IMR-90 (cell line): ENCODE data around the gene COL4A2. TPM values are rescaled to one million over a fixed set of nuclear protein-coding genes. Genes with fewer than 3 reads are reported as not detected.

ENCODE experiments used
- ATAC-seq: fragments of 200-7000 bp; cut with Tn5 transposase; 2 replicates; pipeline ENCODE4 v1.9.1; 2020; ENCODE audit warnings: low read depth, mild to moderate bottlenecking, moderate library complexity
- BruUV-seq: library from RNA; stranded (reverse); fragments of 400-500 nt; replicated peaks from 2 replicates; lab custom pipeline; 2021; lab: Mats Ljungman, UMichigan
- CTCF ChIA-PET: fragments of 300-600 bp; formaldehyde crosslinking; extraction: SDS; loops from one replicate; lab custom pipeline; 2021; ENCODE audit warnings: antibody characterized with exemption; lab: Yijun Ruan, JAX
- POLR2A ChIA-PET: fragments of 300-600 bp; sonication (Branson Sonifier 250); formaldehyde crosslinking; loops from one replicate; lab custom pipeline; 2022; ENCODE audit warnings: antibody characterized with exemption; ENCODE audit not compliant: unreplicated experiment; lab: Charles Lee
- DNase-seq: peaks from one replicate; pipeline ENCODE4 v3.0.0; 2013
- H2AFZ ChIP-seq: replicated peaks from 2 replicates; pipeline ENCODE3; 2013; ENCODE audit warnings: low read length, mild to moderate bottlenecking; ENCODE audit not compliant: poor library complexity
- H2AK5ac ChIP-seq: 2 replicates; pipeline ENCODE4 v1.6.1; 2013; ENCODE audit warnings: low read depth, low read length, inconsistent platforms
- H2AK9ac ChIP-seq: replicated peaks from 2 replicates; pipeline ENCODE3; 2013; ENCODE audit warnings: mild to moderate bottlenecking, low read depth, low read length, moderate library complexity; ENCODE audit not compliant: poor library complexity
- H2BK120ac ChIP-seq: 2 replicates; pipeline ENCODE4 v1.6.1; 2013; ENCODE audit warnings: low read depth, low read length, inconsistent platforms
- H2BK15ac ChIP-seq: 3 replicates; pipeline ENCODE4 v1.6.1; 2013; ENCODE audit warnings: low read depth, low read length, inconsistent platforms
- H2BK20ac ChIP-seq: 2 replicates; pipeline ENCODE4 v1.6.1; 2013; ENCODE audit warnings: low read depth, mild to moderate bottlenecking, inconsistent platforms, low read length, moderate library complexity
- H2BK5ac ChIP-seq: 2 replicates; pipeline ENCODE4 v1.6.1; 2013; ENCODE audit warnings: mild to moderate bottlenecking, low read depth, low read length, inconsistent platforms; ENCODE audit not compliant: poor library complexity, severe bottlenecking
- H3K14ac ChIP-seq: replicated peaks from 2 replicates; pipeline ENCODE4 v1.6.1; 2013; ENCODE audit warnings: low read depth, low read length, inconsistent platforms
- H3K18ac ChIP-seq: 2 replicates; pipeline ENCODE4 v1.6.1; 2013; ENCODE audit warnings: low read depth, low read length, control low read depth
- H3K23ac ChIP-seq: 2 replicates; pipeline ENCODE4 v1.6.1; 2013; ENCODE audit warnings: low read depth, low read length, inconsistent platforms
- H3K27ac ChIP-seq: 2 replicates; pipeline ENCODE4 v1.5.1; 2013; ENCODE audit warnings: mild to moderate bottlenecking, control low read depth, low read length; ENCODE audit not compliant: insufficient read depth
- H3K27me3 ChIP-seq: 2 replicates; pipeline ENCODE4 v1.6.1; 2013; ENCODE audit warnings: low read length; ENCODE audit not compliant: control insufficient read depth, insufficient read depth
- H3K36me3 ChIP-seq: 2 replicates; pipeline ENCODE4 v1.6.1; 2013; ENCODE audit warnings: low read length, mixed read lengths; ENCODE audit not compliant: control insufficient read depth, insufficient read depth
- H3K4ac ChIP-seq: 2 replicates; pipeline ENCODE4 v1.6.1; 2013; ENCODE audit warnings: low read depth, low read length, inconsistent platforms
- H3K4me1 ChIP-seq: 2 replicates; pipeline ENCODE4 v1.6.1; 2013; ENCODE audit warnings: low read length, mixed read lengths; ENCODE audit not compliant: control insufficient read depth, insufficient read depth
- H3K4me2 ChIP-seq: 2 replicates; pipeline ENCODE4 v1.6.1; 2013; ENCODE audit warnings: low read depth, mild to moderate bottlenecking, control low read depth, low read length, moderate library complexity
- H3K4me3 ChIP-seq: 2 replicates; pipeline ENCODE4 v1.5.1; 2013; ENCODE audit warnings: low read depth, mild to moderate bottlenecking, control low read depth, low read length, moderate library complexity; ENCODE audit not compliant: insufficient read depth
- H3K56ac ChIP-seq: 2 replicates; pipeline ENCODE4 v1.6.1; 2013; ENCODE audit warnings: low read length, inconsistent platforms; ENCODE audit not compliant: insufficient read depth; ENCODE audit errors: extremely low read depth
- H3K79me1 ChIP-seq, 2 experiments: 2 replicates each; pipeline ENCODE4 v1.6.1; 2013; ENCODE audit warnings: low read length in 2 of 2, inconsistent platforms in 1 of 2, low read depth in 1 of 2
- H3K9ac ChIP-seq: 2 replicates; pipeline ENCODE4 v1.6.1; 2013; ENCODE audit warnings: low read depth, low read length, control low read depth
- H3K9me1 ChIP-seq: 2 replicates; pipeline ENCODE4 v1.6.1; 2013; ENCODE audit warnings: low read length, inconsistent platforms; ENCODE audit not compliant: insufficient read depth
- H3K9me3 ChIP-seq: 2 replicates; pipeline ENCODE4 v1.6.1; 2013; ENCODE audit warnings: low read length; ENCODE audit not compliant: control insufficient read depth, insufficient read depth
- H4K20me1 ChIP-seq: 2 replicates; pipeline ENCODE4 v1.6.1; 2013; ENCODE audit warnings: low read length, inconsistent platforms; ENCODE audit not compliant: insufficient read depth
- H4K5ac ChIP-seq: 2 replicates; pipeline ENCODE4 v1.6.1; 2013; ENCODE audit warnings: mild to moderate bottlenecking, low read depth, low read length, control low read depth
- H4K8ac ChIP-seq, 2 experiments: 2 replicates each; pipeline ENCODE4 v1.6.1; 2013; ENCODE audit warnings: low read depth in 2 of 2, low read length in 2 of 2, control low read depth in 1 of 2, inconsistent platforms in 1 of 2
- H4K91ac ChIP-seq: 2 replicates; pipeline ENCODE4 v1.6.1; 2013; ENCODE audit warnings: low read depth, low read length, inconsistent platforms; ENCODE audit not compliant: insufficient read depth
- BHLHE40 ChIP-seq: fragments of 150-350 bp; IDR thresholded peaks from 2 replicates; pipeline ENCODE4 v1.6.1; 2016; ENCODE audit warnings: mild to moderate bottlenecking, low read depth, low read length
- CEBPB ChIP-seq: IDR thresholded peaks from 2 replicates; pipeline ENCODE4 v1.6.1; 2012; ENCODE audit warnings: low read depth, low read length, improper control_type of control experiment
- CHD1 ChIP-seq: IDR thresholded peaks from 2 replicates; pipeline ENCODE4 v1.6.1; 2012; ENCODE audit warnings: low read depth, low read length, improper control_type of control experiment
- CTCF ChIP-seq: conservative IDR thresholded peaks from 2 replicates; pipeline ENCODE4 v1.5.1; 2012; ENCODE audit warnings: mild to moderate bottlenecking, low read depth, low read length, improper control_type of control experiment
- FOS ChIP-seq: fragments of 150-350 bp; IDR thresholded peaks from 2 replicates; pipeline ENCODE4 v1.6.1; 2016; ENCODE audit warnings: low read depth, low read length
- MAFK ChIP-seq: IDR thresholded peaks from 2 replicates; pipeline ENCODE4 v1.6.1; 2012; ENCODE audit warnings: low read depth, low read length, improper control_type of control experiment
- MAZ ChIP-seq: IDR thresholded peaks from 2 replicates; pipeline ENCODE4 v1.6.1; 2012; ENCODE audit warnings: low read depth, mild to moderate bottlenecking, low read length, improper control_type of control experiment, moderate library complexity, borderline replicate concordance
- MXI1 ChIP-seq: IDR thresholded peaks from 2 replicates; pipeline ENCODE4 v1.6.1; 2012; ENCODE audit warnings: low read depth, mild to moderate bottlenecking, low read length, moderate library complexity, borderline replicate concordance
- NFE2L2 ChIP-seq: fragments of 150-350 bp; IDR thresholded peaks from 2 replicates; pipeline ENCODE4 v1.6.1; 2016; ENCODE audit warnings: low read depth, mild to moderate bottlenecking, low read length
- RAD21 ChIP-seq: IDR thresholded peaks from 2 replicates; pipeline ENCODE4 v1.6.1; 2012; ENCODE audit warnings: low read length, improper control_type of control experiment
- RCOR1 ChIP-seq: IDR thresholded peaks from 2 replicates; pipeline ENCODE4 v1.6.1; 2012; ENCODE audit warnings: mild to moderate bottlenecking, low read length, improper control_type of control experiment; ENCODE audit not compliant: insufficient replicate concordance
- RFX5 ChIP-seq: IDR thresholded peaks from 2 replicates; pipeline ENCODE4 v1.8.0; 2012; ENCODE audit warnings: low read depth, mild to moderate bottlenecking, low read length, moderate library complexity
- SMC3 ChIP-seq: fragments of 150-350 bp; IDR thresholded peaks from 2 replicates; pipeline ENCODE4 v1.6.1; 2016; ENCODE audit warnings: low read depth, mild to moderate bottlenecking, antibody characterized with exemption, low read length, moderate library complexity
- WGBS, 2 experiments: methylation state at CpG; one replicate each; pipeline versions ENCODE4 v1.1.5 to v1.1.7; 2013; ENCODE audit warnings: missing lambda C conversion rate in 2 of 2; ENCODE audit not compliant: insufficient read length in 1 of 2; ENCODE audit errors: extremely low coverage in 2 of 2; 5-methylcytosine and 5-hydroxymethylcytosine counted together
- dilution Hi-C: fragments of 300-500 bp; cut with HindIII; formaldehyde crosslinking; loops from one replicate; pipeline ENCODE4 v1.14.3; 2018; ENCODE audit warnings: low sequenced_read_pairs; ENCODE audit not compliant: unreplicated experiment
- in situ Hi-C: fragments of 300-500 bp; cut with MboI; formaldehyde crosslinking; loops from 3 replicates; pipeline ENCODE4 v1.14.3; 2019; ENCODE audit warnings: low sequenced_read_pairs, inconsistent platforms, mixed read lengths
- intact Hi-C: fragments of 100-400 bp; cut with micrococcal nuclease; formaldehyde crosslinking; loops from 2 replicates; pipeline ENCODE4 v1.10.0; 2022
- polyA plus RNA-seq, 3 experiments: library from polyadenylated mRNA; depleted of rRNA; stranded (reverse); fragments of >200 nt; gene quantifications; 2 replicates each; pipeline ENCODE4 v1.2.3, GENCODE V29; 2012; ENCODE audit warnings: low replicate concordance in 1 of 3
- total RNA-seq: library from RNA; depleted of rRNA; stranded (reverse); fragments of >200 nt; gene quantifications from 2 replicates; pipeline ENCODE4 v1.2.3, GENCODE V29; 2012
- TF ChIP-seq, protein P1 (sequence below): fragments of 150-350 bp; IDR thresholded peaks from 2 replicates; pipeline ENCODE4 v1.6.1; 2016; ENCODE audit warnings: low read depth, mild to moderate bottlenecking, low read length, moderate library complexity, borderline replicate concordance

COL4A2 gene
- total and polyA plus RNA-seq, 2 of the 4 experiments (the other 2 are of a cell fraction), result 90.7 to 457 TPM

DNA sequence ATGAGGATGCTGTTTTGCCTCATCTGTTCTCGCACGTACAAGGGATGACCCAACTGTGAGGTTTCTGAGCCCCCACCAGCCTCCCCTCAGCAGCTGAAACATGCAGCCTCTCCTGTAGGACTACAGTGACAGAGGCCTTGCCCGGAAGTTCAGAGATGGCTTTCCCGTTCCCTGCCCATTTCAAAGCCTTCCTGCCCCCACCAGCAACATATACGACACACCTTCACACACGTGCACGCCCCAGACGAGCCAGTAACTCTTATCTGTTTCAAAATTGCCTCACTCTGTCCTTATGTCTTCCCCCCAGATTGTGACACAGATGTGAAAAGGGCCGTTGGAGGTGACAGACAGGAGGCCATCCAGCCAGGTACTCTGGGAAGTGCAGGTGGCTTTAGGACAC lies 158.6 kb downstream of the COL4A2 start:
- Histone ChIP-seq H3K27ac (no peak overlapping the region; the same call in 1 of the 2 replicates), H3K4me2 (no peak overlapping the region), H3K9ac (no peak overlapping the region), H3K14ac (no peak overlapping the region), H3K4me3 (no peak overlapping the region), H3K4ac (no peak overlapping the region), H4K5ac (no peak overlapping the region), H3K56ac (no peak overlapping the region), H3K36me3 (peaks cover 86% of the 10 kb centered on the region), H3K4me1 (no peaks in the 10 kb centered on the region), H2BK5ac (no peak overlapping the region), H2AFZ (no peak overlapping the region), H3K79me1 (peaks cover 10 to 28% of the 10 kb centered on the region in 2 experiments; a peak in 3 of 4 replicates), H4K20me1 (no peaks in the 10 kb centered on the region; the same call in 1 of the 2 replicates), H2BK15ac (no peak overlapping the region), H3K27me3 (no peaks in the 10 kb centered on the region), H4K8ac (no peak overlapping the region), H2BK120ac (no peak overlapping the region), H3K18ac (no peak overlapping the region), H3K9me3 (no peaks in the 10 kb centered on the region), H2AK5ac (no peak overlapping the region), H4K91ac (no peak overlapping the region), H3K23ac (no peak overlapping the region), H2AK9ac (no peak overlapping the region), H3K9me1 (peaks cover 7% of the 10 kb centered on the region; the same call in 1 of the 2 replicates), H2BK20ac (no peak overlapping the region)
- dilution Hi-C loops (no loop called here), in situ Hi-C loops (no loop called here), intact Hi-C loops (no loop called here)
- TF ChIP-seq, protein P1, sequence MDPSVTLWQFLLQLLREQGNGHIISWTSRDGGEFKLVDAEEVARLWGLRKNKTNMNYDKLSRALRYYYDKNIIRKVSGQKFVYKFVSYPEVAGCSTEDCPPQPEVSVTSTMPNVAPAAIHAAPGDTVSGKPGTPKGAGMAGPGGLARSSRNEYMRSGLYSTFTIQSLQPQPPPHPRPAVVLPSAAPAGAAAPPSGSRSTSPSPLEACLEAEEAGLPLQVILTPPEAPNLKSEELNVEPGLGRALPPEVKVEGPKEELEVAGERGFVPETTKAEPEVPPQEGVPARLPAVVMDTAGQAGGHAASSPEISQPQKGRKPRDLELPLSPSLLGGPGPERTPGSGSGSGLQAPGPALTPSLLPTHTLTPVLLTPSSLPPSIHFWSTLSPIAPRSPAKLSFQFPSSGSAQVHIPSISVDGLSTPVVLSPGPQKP, result no peak
- TF ChIP-seq NFE2L2 (no peak), RFX5 (no peak), RCOR1 (no peak), SMC3 (no peak), CEBPB (no peak), MAZ (no peak), FOS (no peak), CTCF (no peak), CHD1 (no peak), RAD21 (no peak), BHLHE40 (no peak), MXI1 (no peak), MAFK (no peak)
- DNase-seq (no peak), ATAC-seq (no peak)
- POLR2A ChIA-PET, result no interaction called here
- WGBS, 2 experiments, result 100% methylated on average over 2 of the region's 9 CpGs; no CpG with 5 or more reads in 1 of the 2 experiments
- CTCF ChIA-PET, result no interaction called here
- no TSS peak for BruUV-seq
